ENCODE measurements around the gene TAAR9.
"Not testable (repeated sequence)": the region's sequence is repeated elsewhere in the genome, so short reads cannot be mapped to it uniquely, and the experiment has no call there.

TAAR9 gene

DNA sequence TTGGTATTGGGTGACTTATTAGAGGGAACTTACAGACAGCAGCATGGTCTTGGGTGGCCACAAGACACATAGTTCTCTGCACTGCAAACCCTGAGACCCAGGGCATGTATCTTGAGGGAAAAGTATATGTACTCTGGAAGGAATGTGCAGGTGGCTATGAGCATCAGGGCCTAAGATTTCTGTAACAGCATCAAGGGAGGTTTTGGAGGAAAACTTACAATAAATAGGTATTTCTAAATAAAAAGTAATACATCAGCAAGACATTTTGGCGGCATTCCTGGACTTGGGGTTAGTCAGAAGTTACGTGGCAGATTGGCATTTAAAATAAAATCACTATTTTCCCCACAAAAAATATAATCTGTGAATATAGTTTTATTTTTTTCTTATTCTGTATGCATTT is 17.1 kb upstream of the TAAR9 start:
- DNase-seq = no peak

DNA sequence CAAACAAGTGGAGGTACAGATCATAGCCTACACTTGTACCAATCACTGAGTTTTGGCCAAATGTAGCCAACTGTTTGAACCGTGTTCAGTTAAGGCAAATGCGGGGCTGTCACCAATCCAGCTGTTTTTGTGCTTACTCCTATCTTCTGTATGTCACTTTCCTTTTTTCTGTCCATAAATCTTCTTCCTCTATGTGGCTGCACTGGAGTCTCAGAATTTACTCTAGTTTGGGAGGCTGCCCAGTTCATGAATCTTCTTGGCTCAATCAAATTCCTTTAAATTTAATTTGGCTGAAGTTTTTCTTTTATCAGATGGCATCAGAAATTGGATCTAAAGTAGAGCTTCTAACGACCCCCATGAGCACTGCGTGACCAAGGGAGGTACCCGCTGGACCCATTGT is 13.4 kb upstream of the TAAR9 start:
- DNase-seq = no peak

DNA sequence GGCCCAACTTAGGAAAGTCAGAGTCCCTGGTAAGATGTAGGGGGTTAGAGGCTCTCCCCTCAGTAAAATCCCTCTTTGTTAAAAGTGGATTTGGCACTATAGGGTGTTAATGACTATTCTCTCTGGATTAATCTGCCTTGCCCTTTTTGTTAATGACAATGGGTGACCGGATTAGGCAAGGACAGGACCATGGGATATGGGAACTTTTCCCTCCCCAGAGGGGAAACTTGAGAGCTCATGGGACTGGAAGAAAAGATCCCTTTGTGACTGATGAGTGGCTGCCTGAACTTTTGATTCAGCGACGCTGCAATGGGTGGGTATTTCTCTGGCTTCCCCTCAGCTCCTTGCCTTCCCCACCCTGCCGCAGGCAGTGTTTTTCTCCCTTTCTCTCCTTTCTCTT is 12.2 kb upstream of the TAAR9 start:
- DNase-seq = no peak

DNA sequence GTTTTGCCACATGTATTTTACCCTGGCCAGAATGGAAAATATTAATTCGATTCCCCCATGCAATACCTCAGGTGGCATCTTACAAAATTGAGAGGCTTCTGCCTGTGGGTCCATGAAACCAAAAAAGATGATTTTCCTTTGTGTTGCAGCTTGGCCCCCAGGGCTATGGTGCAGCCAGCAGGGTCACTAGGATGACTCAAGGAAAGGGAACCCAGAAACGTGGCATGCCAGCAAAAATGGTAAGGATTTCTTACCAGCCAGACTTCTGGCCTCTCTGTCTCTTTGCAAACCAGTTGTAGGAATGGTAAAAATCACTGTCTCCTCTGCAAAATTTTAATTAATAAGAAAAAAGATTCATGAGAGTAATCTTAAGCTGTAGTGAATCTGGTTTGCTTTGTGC is 11.6 kb upstream of the TAAR9 start:
- no peak for DNase-seq

DNA sequence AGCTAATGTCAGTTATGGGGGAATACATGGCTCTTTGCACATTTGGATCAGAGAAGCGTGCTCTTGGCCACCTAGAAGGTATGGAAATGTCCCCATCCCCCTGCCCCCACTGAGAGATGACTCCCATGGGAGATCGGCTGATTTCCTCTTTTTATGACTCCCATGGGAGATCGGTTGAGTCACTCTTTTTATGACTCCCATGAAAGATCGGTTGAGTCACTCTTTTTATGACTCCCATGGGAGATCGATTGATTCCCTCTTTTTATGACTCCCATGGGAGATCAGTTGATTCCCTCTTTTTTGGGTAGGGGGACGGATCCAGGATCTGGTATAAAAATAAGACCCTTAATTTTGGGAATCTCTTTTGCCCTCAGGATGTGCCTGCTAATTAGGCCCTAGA is 10.3 kb upstream of the TAAR9 start:
- DNase-seq = peak in 1 of 2 experiments; percentile 4

DNA sequence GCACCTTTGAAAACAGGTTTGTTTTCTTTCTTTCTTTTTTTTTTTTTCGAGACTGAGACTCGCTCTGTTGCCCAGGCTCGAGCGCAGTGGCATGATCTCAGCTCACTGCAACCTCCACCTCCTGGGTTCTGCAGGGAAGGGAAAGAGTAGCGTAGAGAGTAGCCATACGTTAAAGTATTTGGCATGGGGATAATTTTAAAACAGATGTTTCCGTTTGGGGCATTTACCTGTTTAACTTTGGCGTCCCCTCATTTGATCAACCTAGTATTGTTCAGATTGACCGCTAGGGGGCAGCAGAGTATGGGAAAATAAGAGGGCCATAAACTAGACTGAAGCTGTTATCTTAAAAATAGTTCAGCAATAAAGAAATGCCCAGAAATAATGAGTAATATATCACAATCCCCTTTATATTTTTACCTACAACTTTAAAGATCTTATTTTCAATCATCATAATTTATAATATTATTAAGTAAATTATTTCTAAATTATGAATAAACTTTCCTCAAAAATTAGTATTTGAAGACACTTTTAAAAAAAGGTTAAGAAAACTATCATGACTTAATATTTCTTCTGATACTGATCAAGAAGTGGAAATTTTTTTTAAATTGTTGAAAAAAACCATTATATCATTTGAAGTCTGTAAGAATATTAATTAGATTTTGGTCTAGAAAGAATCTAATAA is 7.6 kb upstream of the TAAR9 start:
- peak; percentile 23 to 57 for DNase-seq

DNA sequence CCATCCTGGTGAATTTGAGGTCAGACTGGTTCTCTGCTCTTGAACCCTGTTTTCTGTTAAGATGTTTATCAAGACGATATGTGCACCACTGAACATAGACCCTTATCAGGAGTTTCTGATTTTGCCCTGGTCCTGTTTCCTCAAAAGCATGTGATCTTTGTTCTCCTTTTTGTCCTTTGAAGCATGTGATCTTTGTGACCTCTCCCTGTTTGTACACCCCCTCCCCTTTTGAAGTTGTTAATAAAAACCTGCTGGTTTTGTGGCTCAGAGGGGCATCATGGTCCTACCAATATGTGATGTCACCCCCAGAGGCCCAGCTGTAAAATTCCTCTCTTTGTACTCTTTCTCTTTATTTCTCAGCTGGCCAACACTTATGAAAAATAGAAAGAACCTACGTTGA is 3.5 kb upstream of the TAAR9 start:
- not testable (repeated sequence) for DNase-seq

DNA sequence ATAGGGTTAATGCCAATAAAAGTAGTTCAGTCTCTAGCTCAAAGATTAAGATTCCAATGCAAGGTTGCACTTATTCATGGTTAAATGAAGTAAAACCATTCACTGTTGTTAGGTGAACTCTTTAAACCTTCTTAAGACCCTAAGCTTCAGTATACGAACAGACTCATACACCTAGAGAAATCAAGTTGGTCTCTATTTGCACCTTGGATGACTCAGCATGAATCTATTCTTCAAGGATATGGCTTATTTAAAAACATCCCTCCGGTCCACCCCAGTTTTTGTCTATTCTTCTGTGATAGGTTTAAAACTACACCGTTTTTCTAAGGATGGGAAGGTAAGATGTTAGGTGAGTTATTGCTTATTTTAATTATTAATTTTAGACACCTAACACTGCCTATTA is 932 bp upstream of the TAAR9 start:
- DNase-seq = no peak

DNA sequence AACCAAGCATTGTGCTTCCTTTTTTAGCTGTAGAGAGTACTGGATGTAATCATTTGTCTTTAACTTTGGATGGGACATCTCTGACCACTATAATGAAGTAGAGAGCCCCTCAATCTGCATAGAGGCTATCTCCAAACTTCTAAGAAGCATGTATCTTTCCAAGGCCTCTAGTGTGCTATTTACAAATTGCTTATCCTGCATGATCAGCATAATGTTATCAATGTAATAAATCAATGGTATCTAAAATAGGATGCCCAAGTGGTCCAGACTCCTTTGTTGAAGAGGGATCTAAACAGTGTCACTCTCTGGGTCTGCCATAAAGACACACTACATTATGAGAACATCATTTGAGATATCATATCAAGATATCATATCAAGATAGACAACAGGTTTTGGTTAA is 6.7 kb downstream of the TAAR9 start:
- DNase-seq = no peak

DNA sequence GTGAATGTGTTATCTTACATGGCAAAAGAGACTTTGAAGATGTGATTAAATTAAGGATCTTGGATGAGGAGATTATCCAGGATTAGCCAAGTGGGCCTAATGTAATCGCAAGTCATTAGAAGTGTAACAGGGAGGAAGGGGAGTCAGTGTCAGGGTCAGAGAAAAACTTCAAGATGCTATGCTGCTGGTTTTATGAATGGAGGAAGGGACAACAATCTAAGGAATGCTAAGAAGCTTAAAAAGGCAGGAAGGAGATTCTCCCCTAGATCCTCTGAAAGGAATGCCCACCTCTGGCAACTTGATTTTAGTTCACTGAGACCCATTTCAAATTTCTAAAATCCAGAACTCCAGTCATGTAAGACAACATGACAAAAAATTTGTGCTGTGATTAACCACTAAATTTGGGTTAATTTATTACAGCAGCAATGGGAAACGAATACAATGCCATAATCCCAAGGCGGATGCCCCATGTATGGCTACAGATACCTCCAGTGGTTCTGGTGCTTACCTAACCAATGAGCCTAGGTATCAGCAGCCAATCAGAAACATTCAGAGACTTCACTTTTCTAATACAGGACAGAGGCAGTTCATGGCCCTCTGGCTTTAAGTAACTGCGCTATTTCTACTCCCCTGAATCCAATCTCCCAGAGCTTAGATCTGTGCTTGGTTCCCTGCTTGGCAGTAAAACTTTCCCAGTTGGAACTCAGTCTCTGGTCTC is 10.8 kb downstream of the TAAR9 start:
- DNase-seq = no peak

DNA sequence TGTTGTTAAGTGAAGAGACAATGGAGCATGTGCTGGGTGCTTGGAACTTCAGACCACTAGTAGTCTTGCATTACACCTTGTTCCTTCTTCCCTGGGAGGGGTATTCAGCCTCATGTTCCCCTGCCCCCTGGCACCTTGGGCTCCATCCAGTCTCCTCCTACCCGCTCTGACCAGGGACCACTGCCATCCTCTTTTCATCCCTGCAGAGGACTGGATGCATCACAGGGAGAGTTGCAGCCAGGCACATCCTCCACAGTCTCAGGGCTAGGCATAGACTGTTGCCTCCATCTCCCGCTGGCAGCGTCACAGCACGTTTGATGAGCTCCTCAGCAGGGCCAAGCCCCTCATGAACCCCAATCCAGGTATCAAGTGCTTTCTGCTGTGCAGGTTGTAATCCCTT is 13.1 kb downstream of the TAAR9 start:
- no peak for DNase-seq

DNA sequence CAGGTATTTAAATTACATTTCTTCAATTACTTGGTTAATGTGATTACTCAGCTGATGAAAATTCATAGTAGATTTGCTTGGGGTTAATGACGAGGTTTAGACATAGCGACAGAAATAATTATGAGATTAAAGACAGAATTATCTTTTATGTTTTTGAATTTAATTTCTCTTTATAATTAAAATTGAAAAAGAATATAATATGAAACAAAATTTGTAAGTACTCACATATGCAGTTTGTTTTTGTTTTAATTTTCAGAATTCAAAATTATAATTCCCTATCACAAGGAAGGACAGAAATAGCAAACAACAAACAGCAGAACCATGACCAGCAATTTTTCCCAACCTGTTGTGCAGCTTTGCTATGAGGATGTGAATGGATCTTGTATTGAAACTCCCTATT is 14.3 kb downstream of the TAAR9 start, which contains the start of gene TAAR8:
TAAR8 (plus strand) TSS at position 301 of the 400 bp plus-strand sequence; CDS start at position 322, 21 bp downstream.
- DNase-seq = no peak

DNA sequence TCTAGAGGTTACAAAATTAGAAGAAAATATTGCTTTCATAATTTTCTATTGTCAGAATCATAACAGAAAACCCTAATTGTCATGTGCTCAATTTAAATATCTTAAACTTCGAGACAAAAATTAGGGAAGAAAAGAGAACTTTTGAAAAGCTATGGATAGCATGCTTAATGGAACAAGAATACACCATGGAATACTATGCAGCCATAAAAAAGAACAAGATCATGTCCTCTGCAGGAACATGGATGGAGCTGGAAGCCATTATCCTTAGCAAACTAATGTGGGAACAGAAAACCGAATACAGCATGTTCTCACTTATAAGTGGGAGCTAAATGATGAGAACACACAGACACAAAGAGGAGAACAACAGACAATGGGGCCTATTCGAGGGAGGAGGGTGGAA is 22.0 kb downstream of the TAAR9 start:
- not testable (repeated sequence) for DNase-seq

DNA sequence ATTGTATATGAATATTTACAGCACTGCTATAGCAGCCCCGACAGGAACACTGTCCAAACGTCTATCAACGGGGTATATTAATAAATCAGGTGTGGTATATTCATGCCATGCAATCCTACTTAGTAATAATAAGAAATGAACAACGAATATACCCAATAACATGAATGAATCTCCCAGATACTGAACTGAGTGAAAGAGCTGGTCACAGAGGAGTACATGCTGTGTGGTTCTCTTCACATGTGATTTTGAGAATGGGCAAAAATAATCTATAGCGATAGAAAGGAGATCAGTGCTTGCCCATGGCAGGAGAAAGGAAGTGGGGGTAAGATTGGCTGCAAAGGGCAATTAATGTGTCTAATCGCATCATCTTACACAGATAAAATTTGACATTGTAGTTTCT is 28.3 kb downstream of the TAAR9 start:
- DNase-seq = no peak

DNA sequence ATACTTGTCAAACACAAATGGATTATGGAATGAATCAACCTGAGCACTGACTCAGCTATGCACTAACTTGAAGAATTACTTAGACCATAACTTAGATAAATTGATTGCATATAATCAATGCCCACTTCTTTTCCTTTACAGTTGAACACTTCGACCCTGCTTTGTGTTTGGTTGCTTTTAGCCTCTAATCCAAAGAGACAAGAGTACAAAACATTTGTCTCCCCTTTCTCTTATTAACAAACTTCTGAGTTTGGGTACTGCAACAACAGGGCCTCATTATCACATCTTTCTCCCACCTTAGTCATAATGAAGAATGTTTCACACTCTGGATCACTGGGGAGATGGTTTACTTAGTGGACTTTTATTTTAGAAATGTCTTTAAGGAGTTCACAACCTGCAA is 29.5 kb downstream of the TAAR9 start:
- no peak for DNase-seq

DNA sequence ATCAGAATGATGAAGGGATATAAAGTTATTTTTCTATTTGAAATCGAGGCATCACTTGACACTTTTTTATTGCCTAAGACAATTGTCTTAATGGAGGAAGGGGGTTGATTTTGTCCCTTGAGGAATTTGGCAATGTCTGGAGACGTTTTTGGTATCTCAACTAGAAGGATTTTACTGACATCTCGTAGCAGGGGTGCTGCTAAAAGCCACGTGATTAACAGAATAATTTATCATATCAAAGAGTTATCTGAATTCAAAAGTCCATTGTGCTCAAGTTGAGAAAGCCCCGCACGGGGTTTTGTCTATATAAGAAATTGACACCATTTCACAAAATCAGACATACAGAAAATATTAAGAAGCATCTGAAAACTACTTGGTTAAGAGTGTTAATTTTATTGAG is 30.5 kb downstream of the TAAR9 start:
- no peak for DNase-seq

DNA sequence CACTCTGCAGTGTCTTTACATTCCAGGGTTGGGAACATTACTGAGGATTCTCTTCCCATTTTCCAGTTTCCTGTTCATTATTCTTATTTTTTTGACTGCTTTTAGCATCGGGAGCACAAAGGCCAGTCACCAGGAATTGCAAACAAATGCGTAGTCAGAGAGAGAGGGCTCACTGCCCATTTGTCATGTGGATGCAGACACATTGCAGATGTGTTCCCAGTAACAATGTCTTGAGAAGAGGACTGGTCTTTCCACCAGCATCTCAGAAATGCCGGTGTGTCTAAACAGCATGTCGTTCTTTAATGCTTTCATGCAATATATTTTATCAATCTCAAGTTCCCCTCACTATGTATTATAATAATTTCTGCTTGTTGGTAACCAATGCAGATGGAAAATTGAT is 31.1 kb downstream of the TAAR9 start:
- DNase-seq = no peak

DNA sequence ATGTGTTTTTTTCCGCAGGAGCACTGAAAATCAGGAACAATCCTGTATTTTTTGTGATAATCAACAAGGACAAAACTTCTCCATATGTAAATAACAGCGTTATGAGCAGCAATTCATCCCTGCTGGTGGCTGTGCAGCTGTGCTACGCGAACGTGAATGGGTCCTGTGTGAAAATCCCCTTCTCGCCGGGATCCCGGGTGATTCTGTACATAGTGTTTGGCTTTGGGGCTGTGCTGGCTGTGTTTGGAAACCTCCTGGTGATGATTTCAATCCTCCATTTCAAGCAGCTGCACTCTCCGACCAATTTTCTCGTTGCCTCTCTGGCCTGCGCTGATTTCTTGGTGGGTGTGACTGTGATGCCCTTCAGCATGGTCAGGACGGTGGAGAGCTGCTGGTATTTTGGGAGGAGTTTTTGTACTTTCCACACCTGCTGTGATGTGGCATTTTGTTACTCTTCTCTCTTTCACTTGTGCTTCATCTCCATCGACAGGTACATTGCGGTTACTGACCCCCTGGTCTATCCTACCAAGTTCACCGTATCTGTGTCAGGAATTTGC is 32.2 kb downstream of the TAAR9 start, which contains the start of gene TAAR6:
TAAR6 (plus strand) TSS at position 102 of the 557 bp plus-strand sequence; CDS start at position 102, 0 bp downstream.
- no peak for DNase-seq

DNA sequence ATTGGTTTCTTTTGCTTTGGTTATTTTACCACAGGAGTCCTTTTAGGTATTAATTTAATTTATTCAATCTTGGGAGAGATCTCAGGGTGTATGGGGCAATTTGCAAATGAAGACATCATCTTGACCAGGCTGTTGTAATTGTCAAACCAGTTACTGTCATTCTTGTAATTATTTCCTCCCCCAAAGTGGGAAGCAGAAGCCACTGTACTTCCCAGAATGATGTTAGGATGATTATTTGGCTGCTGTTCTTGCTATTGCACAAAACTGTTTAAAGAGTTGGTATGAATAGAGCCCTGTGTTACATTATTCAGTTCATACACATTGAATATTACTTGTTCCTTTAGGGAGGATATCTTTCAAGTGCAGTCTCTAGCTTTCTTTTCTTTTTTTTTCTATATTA is 33.7 kb downstream of the TAAR9 start:
- no peak for DNase-seq

DNA sequence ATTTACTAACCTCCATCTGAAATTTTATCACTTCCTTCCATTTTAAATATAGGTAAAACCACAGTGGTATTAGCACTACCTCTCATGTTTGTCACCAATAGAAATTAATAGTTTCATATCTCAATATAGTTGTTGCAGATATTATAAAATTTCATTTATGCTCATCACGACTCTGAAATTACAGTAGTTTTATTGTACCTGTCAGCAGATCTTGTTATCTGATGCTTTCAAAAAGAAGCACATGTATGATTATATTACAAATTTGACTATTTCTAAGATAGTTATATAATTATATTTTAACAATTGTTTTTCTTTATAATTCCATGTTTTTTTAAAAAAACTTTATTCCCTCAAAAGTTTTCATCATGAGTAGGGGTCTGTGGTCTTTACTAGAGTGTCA is 46.6 kb downstream of the TAAR9 start:
- DNase-seq = no peak

DNA sequence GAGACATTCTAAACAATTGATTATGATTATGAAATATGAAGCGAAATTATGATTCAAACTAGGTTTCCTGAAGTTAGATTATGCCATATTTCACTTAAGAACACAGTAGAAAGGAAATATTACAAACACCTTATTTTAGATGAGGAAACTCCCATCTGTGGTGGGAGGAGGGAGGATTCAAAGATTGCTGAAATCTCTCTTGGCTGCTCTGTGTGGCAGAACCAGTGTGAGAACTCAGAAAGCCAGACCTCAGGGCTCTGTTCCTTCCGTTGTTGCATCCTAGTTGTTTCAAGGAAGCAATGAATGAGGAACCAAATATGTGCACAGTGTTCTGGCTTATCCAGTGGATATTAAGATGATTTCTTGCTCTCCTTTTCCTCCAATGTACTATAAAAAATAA is 49.3 kb downstream of the TAAR9 start:
- no peak for DNase-seq

Data from SHP77 (cell line).